H9 (cell line): ENCODE results near the gene NAP1L5. TPM values are rescaled to one million over a fixed set of nuclear protein-coding genes. Genes with fewer than 3 reads are reported as not detected.

Experiments used
- DNase-seq: peaks from one replicate; pipeline ENCODE4 v3.0.0-alpha.2; 2017
- H2AFZ ChIP-seq: one replicate; pipeline ENCODE4 v1.6.1; 2013; ENCODE audit warnings: mild to moderate bottlenecking, low read length, control low read depth, moderate library complexity
- H2AK5ac ChIP-seq: 2 replicates; pipeline ENCODE4 v1.6.1; 2013; ENCODE audit warnings: low read length, control low read depth, mixed read lengths; ENCODE audit not compliant: insufficient read length
- H2BK120ac ChIP-seq: one replicate; pipeline ENCODE4 v1.6.1; 2013; ENCODE audit warnings: low read depth, mild to moderate bottlenecking, low read length, control low read depth, inconsistent platforms; ENCODE audit not compliant: poor library complexity, severe bottlenecking
- H2BK12ac ChIP-seq: 2 replicates; pipeline ENCODE4 v1.6.1; 2013; ENCODE audit warnings: low read length, control low read depth, mixed read lengths, low read depth; ENCODE audit not compliant: insufficient read length
- H2BK15ac ChIP-seq: 2 replicates; pipeline ENCODE4 v1.6.1; 2013; ENCODE audit warnings: low read depth, low read length, control low read depth
- H2BK20ac ChIP-seq: one replicate; pipeline ENCODE4 v1.6.1; 2013; ENCODE audit warnings: low read depth, mild to moderate bottlenecking, low read length, control low read depth, inconsistent platforms; ENCODE audit not compliant: poor library complexity, severe bottlenecking
- H2BK5ac ChIP-seq: 2 replicates; pipeline ENCODE4 v1.6.1; 2013; ENCODE audit warnings: low read length, control low read depth, mixed read lengths; ENCODE audit not compliant: insufficient read length
- H3K14ac ChIP-seq: 2 replicates; pipeline ENCODE4 v1.6.1; 2013; ENCODE audit warnings: low read length, control low read depth; ENCODE audit not compliant: insufficient read depth
- H3K18ac ChIP-seq: 2 replicates; pipeline ENCODE4 v1.6.1; 2013; ENCODE audit warnings: low read depth, mild to moderate bottlenecking, mixed read lengths, low read length, control low read depth; ENCODE audit not compliant: insufficient read length
- H3K23ac ChIP-seq: 2 replicates; pipeline ENCODE4 v1.6.1; 2013; ENCODE audit warnings: low read length, control low read depth, mixed read lengths, low read depth; ENCODE audit not compliant: insufficient read length
- H3K23me2 ChIP-seq: 2 replicates; pipeline ENCODE4 v1.6.1; 2013; ENCODE audit warnings: low read depth, mild to moderate bottlenecking, mixed read lengths, low read length, control low read depth; ENCODE audit not compliant: insufficient read length, poor library complexity, severe bottlenecking
- H3K27ac ChIP-seq: 2 replicates; pipeline ENCODE4 v1.5.1; 2013; ENCODE audit warnings: low read length, control low read depth, mixed read lengths, low read depth; ENCODE audit not compliant: insufficient read length
- H3K27me3 ChIP-seq: 2 replicates; pipeline ENCODE4 v1.6.1; 2013; ENCODE audit warnings: low read length, control low read depth, inconsistent platforms; ENCODE audit not compliant: insufficient read depth
- H3K4ac ChIP-seq: 2 replicates; pipeline ENCODE4 v1.6.1; 2013; ENCODE audit warnings: low read depth, mild to moderate bottlenecking, control low read depth, inconsistent platforms, low read length, moderate library complexity
- H3K4me1 ChIP-seq: 2 replicates; pipeline ENCODE4 v1.6.1; 2013; ENCODE audit warnings: low read length, control low read depth, inconsistent platforms; ENCODE audit not compliant: insufficient read depth
- H3K4me2 ChIP-seq: 2 replicates; pipeline ENCODE4 v1.6.1; 2013; ENCODE audit warnings: low read length, control low read depth, mixed read lengths; ENCODE audit not compliant: insufficient read length, insufficient read depth
- H3K56ac ChIP-seq: 2 replicates; pipeline ENCODE4 v1.6.1; 2013; ENCODE audit warnings: low read depth, mild to moderate bottlenecking, mixed read lengths, low read length, control low read depth; ENCODE audit not compliant: insufficient read length
- H3K79me1 ChIP-seq: 2 replicates; pipeline ENCODE4 v1.6.1; 2013; ENCODE audit warnings: low read depth, mild to moderate bottlenecking, moderate library complexity, low read length, control low read depth, inconsistent platforms; ENCODE audit not compliant: insufficient read depth, poor library complexity, severe bottlenecking
- H3K79me2 ChIP-seq: 2 replicates; pipeline ENCODE4 v1.6.1; 2013; ENCODE audit warnings: low read length, control low read depth, inconsistent platforms; ENCODE audit not compliant: insufficient read depth
- H3K9ac ChIP-seq: 2 replicates; pipeline ENCODE4 v1.6.1; 2013; ENCODE audit warnings: low read length, control low read depth, mixed read lengths; ENCODE audit not compliant: insufficient read length; ENCODE audit errors: extremely low read depth
- H3K9me3 ChIP-seq: one replicate; pipeline ENCODE4 v1.6.1; 2013; ENCODE audit warnings: low read depth, low read length, inconsistent platforms; ENCODE audit not compliant: control insufficient read depth
- H3T11ph ChIP-seq: one replicate; pipeline ENCODE4 v1.6.1; 2013; ENCODE audit warnings: mild to moderate bottlenecking, low read length, control low read depth, inconsistent platforms
- H4K20me1 ChIP-seq: one replicate; pipeline ENCODE4 v1.6.1; 2013; ENCODE audit not compliant: control insufficient read depth, insufficient read length, insufficient read depth
- H4K5ac ChIP-seq: 2 replicates; pipeline ENCODE4 v1.6.1; 2013; ENCODE audit warnings: low read depth, mild to moderate bottlenecking, mixed read lengths, low read length, control low read depth; ENCODE audit not compliant: insufficient read length
- H4K8ac ChIP-seq: replicated peaks from 2 replicates; pipeline ENCODE4 v1.6.1; 2013; ENCODE audit warnings: low read length, control low read depth, mixed read lengths, low read depth; ENCODE audit not compliant: insufficient read length
- H4K91ac ChIP-seq: 2 replicates; pipeline ENCODE4 v1.6.1; 2013; ENCODE audit warnings: low read depth, mild to moderate bottlenecking, moderate library complexity, mixed read lengths, low read length, control low read depth; ENCODE audit not compliant: insufficient read length
- H3K27ac Mint-ChIP-seq, 3 experiments: 2 replicates in 2 of 3; 3 replicates in 1 of 3; pipeline ENCODE4 v1.8.0; 2020 to 2021; ENCODE audit warnings: mixed read lengths in 3 of 3, mild to moderate bottlenecking in 1 of 3, moderate library complexity in 1 of 3
- H3K27me3 Mint-ChIP-seq: 2 replicates; pipeline ENCODE4 v1.8.0; 2021; ENCODE audit warnings: low read depth, mild to moderate bottlenecking, moderate library complexity, mixed read lengths
- H3K36me3 Mint-ChIP-seq, 3 experiments: 2 replicates in 2 of 3; 3 replicates in 1 of 3; pipeline ENCODE4 v1.8.0; 2020 to 2021; ENCODE audit warnings: low read depth in 3 of 3, mixed read lengths in 3 of 3; ENCODE audit not compliant: insufficient read depth in 1 of 3
- H3K4me1 Mint-ChIP-seq, 2 experiments: 2 replicates each; pipeline ENCODE4 v1.8.0; 2020; ENCODE audit warnings: mixed read lengths in 2 of 2
- H3K4me3 Mint-ChIP-seq, 2 experiments: 2 replicates in 1 of 2; 3 replicates in 1 of 2; pipeline ENCODE4 v1.8.0; 2020 to 2021; ENCODE audit warnings: mild to moderate bottlenecking in 2 of 2, mixed read lengths in 2 of 2, moderate library complexity in 1 of 2
- H3K9me3 Mint-ChIP-seq, 2 experiments: 2 replicates in 1 of 2; 3 replicates in 1 of 2; pipeline ENCODE4 v1.8.0; 2020; ENCODE audit warnings: mild to moderate bottlenecking in 2 of 2, mixed read lengths in 2 of 2, moderate library complexity in 1 of 2
- WGBS: extraction: QIAGEN DNeasy Blood & Tissue Kit; methylation state at CpG from one replicate; pipeline ENCODE4 v1.1.7; 2013; ENCODE audit warnings: missing lambda C conversion rate, low lambda C conversion rate, mixed read lengths; ENCODE audit not compliant: insufficient read length; ENCODE audit errors: extremely low coverage; 5-methylcytosine and 5-hydroxymethylcytosine counted together
- total RNA-seq: library from RNA; stranded (reverse); gene quantifications from 2 replicates; pipeline ENCODE4 v1.2.1, GENCODE V29; 2021
- TF ChIP-seq, protein P1 (sequence below): fragments of 200-600 bp; sonication (generic); conservative IDR thresholded peaks from 3 replicates; pipeline ENCODE4 v1.8.0; 2021; ENCODE audit warnings: antibody characterized with exemption, mild to moderate bottlenecking

Gene NAP1L5
- total RNA-seq, 1 experiment from 2014 or later = 2.2 TPM

DNA sequence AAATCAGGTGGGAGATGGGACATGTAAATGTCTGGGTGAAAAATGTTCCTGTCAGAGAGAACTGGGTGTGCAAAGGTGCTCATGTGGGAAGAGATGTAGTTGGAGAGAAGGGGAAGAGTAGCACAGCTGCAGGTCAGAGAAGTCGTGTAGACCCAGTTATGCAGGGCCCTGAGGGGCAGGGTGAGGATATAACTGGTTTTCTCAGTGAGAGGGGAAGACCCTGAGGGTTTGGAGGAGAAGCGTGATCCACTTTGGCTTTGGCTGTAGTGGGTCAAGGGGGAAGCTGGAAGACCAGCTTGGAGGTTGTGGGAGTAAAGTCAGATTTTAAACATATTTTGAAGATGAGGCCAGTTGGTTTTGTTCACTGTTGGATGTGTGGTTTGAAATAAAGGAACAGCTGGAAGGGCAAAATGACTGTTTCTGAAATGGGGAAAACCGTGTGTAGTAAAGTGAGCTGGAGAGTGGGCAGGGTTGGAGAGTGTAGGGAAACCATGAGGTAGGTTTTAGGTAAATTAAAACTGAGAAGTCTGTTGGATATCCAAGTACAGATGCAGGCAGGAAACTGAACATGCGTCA is 44.2 kb downstream of the NAP1L5 start:
- Mint-ChIP-seq H3K4me1 (peaks cover 16 to 25% of the 10 kb centered on the region in 2 experiments), H3K27me3 (no peaks in the 10 kb centered on the region), H3K4me3 (no peak overlapping the region), H3K9me3 (no peaks in the 10 kb centered on the region), H3K36me3 (peaks cover 0 to 12% (median 6%) of the 10 kb centered on the region in 3 experiments; a peak in 3 of 7 replicates), H3K27ac (peak overlapping the region in 2 of 3 experiments; percentile 19 to 44; a peak in 4 of 7 replicates)
- H4K8ac ChIP-seq = no peak overlapping the region
- H2BK12ac ChIP-seq = no peak overlapping the region
- H4K91ac ChIP-seq = no peak overlapping the region
- H3K4ac ChIP-seq = no peak overlapping the region
- H3K4me1 ChIP-seq = no peaks in the 10 kb centered on the region; the same call in 1 of the 2 replicates
- H3K14ac ChIP-seq = no peak overlapping the region
- H3K27ac ChIP-seq = no peak overlapping the region
- H3K23me2 ChIP-seq = no peaks in the 10 kb centered on the region
- no peaks in the 10 kb centered on the region for H4K20me1 ChIP-seq
- no peak overlapping the region for H2AK5ac ChIP-seq
- no peak for DNase-seq
- H2BK5ac ChIP-seq = no peak overlapping the region
- no CpG with 5 or more reads among the region's 4 CpGs for WGBS
- H3K9ac ChIP-seq = no peak overlapping the region
- H2BK20ac ChIP-seq = no peak overlapping the region
- TF ChIP-seq, protein P1, sequence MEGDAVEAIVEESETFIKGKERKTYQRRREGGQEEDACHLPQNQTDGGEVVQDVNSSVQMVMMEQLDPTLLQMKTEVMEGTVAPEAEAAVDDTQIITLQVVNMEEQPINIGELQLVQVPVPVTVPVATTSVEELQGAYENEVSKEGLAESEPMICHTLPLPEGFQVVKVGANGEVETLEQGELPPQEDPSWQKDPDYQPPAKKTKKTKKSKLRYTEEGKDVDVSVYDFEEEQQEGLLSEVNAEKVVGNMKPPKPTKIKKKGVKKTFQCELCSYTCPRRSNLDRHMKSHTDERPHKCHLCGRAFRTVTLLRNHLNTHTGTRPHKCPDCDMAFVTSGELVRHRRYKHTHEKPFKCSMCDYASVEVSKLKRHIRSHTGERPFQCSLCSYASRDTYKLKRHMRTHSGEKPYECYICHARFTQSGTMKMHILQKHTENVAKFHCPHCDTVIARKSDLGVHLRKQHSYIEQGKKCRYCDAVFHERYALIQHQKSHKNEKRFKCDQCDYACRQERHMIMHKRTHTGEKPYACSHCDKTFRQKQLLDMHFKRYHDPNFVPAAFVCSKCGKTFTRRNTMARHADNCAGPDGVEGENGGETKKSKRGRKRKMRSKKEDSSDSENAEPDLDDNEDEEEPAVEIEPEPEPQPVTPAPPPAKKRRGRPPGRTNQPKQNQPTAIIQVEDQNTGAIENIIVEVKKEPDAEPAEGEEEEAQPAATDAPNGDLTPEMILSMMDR = no peak
- H3K4me2 ChIP-seq = no peak overlapping the region
- H3K56ac ChIP-seq = no peak overlapping the region
- no peaks in the 10 kb centered on the region for H3K9me3 ChIP-seq
- no peak overlapping the region for H2BK120ac ChIP-seq
- no peak overlapping the region for H2BK15ac ChIP-seq
- no peak overlapping the region for H2AFZ ChIP-seq
- H4K5ac ChIP-seq = no peak overlapping the region
- no peak overlapping the region for H3T11ph ChIP-seq
- H3K79me1 ChIP-seq = no peaks in the 10 kb centered on the region
- H3K18ac ChIP-seq = no peak overlapping the region
- no peak overlapping the region for H3K23ac ChIP-seq
- H3K27me3 ChIP-seq = no peaks in the 10 kb centered on the region
- H3K79me2 ChIP-seq = no peaks in the 10 kb centered on the region
